SK-N-SH (cell line): ENCODE data around the gene DHRS12. TPM values are rescaled to one million over a fixed set of nuclear protein-coding genes. Genes with fewer than 3 reads are reported as not detected.

Experiments used
- CTCF ChIA-PET: fragments of 300-600, 350-600 bp; formaldehyde crosslinking; extraction: SDS; loops from one replicate; lab custom pipeline; 2021; lab: Yijun Ruan, JAX
- POLR2A ChIA-PET: fragments of 350-600 bp; sonication (Branson Sonifier 250); formaldehyde crosslinking; extraction: SDS; loops from one replicate; lab custom pipeline; 2020; ENCODE audit warnings: antibody characterized with exemption, inconsistent platforms; lab: Yijun Ruan, JAX
- DNase-seq: peaks from one replicate; pipeline ENCODE4 v3.0.0; 2012
- H2AFZ ChIP-seq: fragments of 200-600 bp; sonication (generic); 2 replicates; pipeline ENCODE4 v1.8.1; 2016; ENCODE audit warnings: antibody characterized with exemption, mild to moderate bottlenecking, low read depth
- H3F3A ChIP-seq: fragments of 200-600 bp; sonication (generic); replicated peaks from 2 replicates; pipeline ENCODE3; 2016; ENCODE audit warnings: antibody characterized with exemption, mild to moderate bottlenecking; ENCODE audit not compliant: insufficient read depth
- H3K27ac ChIP-seq, 2 experiments: fragments of 200-500 bp in 1 of 2; fragments of 200-600 bp in 1 of 2; sonication (Bioruptor generic) in 1 of 2; sonication (generic), shearing (Covaris generic) in 1 of 2; 2 replicates each; pipeline versions ENCODE4 v1.5.1 to v1.6.1; 2014 to 2016; ENCODE audit warnings: low read depth in 2 of 2, inconsistent platforms in 1 of 2, low read length in 1 of 2, mild to moderate bottlenecking in 1 of 2, mixed read lengths in 1 of 2
- H3K27me3 ChIP-seq: fragments of 200-600 bp; sonication (generic), shearing (Covaris generic); 2 replicates; pipeline ENCODE4 v1.6.1; 2016; ENCODE audit warnings: mixed run types; ENCODE audit not compliant: insufficient read depth
- H3K36me3 ChIP-seq, 2 experiments: fragments of 200-500 bp in 1 of 2; fragments of 200-600 bp in 1 of 2; sonication (Bioruptor generic) in 1 of 2; sonication (generic) in 1 of 2; replicated peaks in 1 of 2; 2 replicates each; pipeline versions ENCODE3 to v1.5.1; 2014 to 2016; ENCODE audit warnings: low read length in 1 of 2, mild to moderate bottlenecking in 1 of 2; ENCODE audit not compliant: insufficient read depth in 2 of 2, control insufficient read depth in 1 of 2
- H3K4me1 ChIP-seq, 2 experiments: fragments of 200-500 bp in 1 of 2; fragments of 200-600 bp in 1 of 2; sonication (Bioruptor generic) in 1 of 2; sonication (generic), shearing (Covaris generic) in 1 of 2; 2 replicates each; pipeline versions ENCODE4 v1.5.1 to v1.6.1; 2014 to 2016; ENCODE audit warnings: low read depth in 1 of 2, low read length in 1 of 2, mixed run types in 1 of 2; ENCODE audit not compliant: insufficient read depth in 2 of 2, control insufficient read depth in 1 of 2
- H3K4me2 ChIP-seq: fragments of 200-600 bp; sonication (generic), shearing (Covaris generic); 2 replicates; pipeline ENCODE4 v1.6.1; 2017; ENCODE audit warnings: mixed run types
- H3K4me3 ChIP-seq, 2 experiments: fragments of 200-500 bp in 1 of 2; fragments of 200-600 bp in 1 of 2; sonication (Bioruptor generic) in 1 of 2; sonication (generic), shearing (Covaris generic) in 1 of 2; 2 replicates each; pipeline versions ENCODE4 v1.5.1 to v1.8.1; 2014 to 2016; ENCODE audit warnings: low read depth in 2 of 2, inconsistent platforms in 1 of 2, low read length in 1 of 2, mild to moderate bottlenecking in 1 of 2, mixed read lengths in 1 of 2, moderate library complexity in 1 of 2
- H3K79me2 ChIP-seq: fragments of 200-600 bp; sonication (generic); 2 replicates; pipeline ENCODE4 v1.8.1; 2017; ENCODE audit warnings: mild to moderate bottlenecking; ENCODE audit not compliant: insufficient read depth
- H3K9ac ChIP-seq: fragments of 200-600 bp; sonication (generic); 2 replicates; pipeline ENCODE4 v1.6.1; 2017; ENCODE audit warnings: mixed run types
- H3K9me2 ChIP-seq: fragments of 200-600 bp; sonication (generic); 2 replicates; pipeline ENCODE4 v1.6.1; 2017; ENCODE audit warnings: mixed run types
- H3K9me3 ChIP-seq: fragments of 200-600 bp; sonication (generic); 2 replicates; pipeline ENCODE4 v1.6.1; 2017; ENCODE audit warnings: mixed run types, mild to moderate bottlenecking, moderate library complexity
- H4K20me1 ChIP-seq: fragments of 200-600 bp; sonication (generic); 2 replicates; pipeline ENCODE4 v1.6.1; 2017; ENCODE audit warnings: mild to moderate bottlenecking, mixed run types; ENCODE audit not compliant: insufficient read depth
- CHD2 ChIP-seq: fragments of 150-350 bp; IDR thresholded peaks from 2 replicates; pipeline ENCODE4 v1.6.1; 2018; ENCODE audit warnings: low read length; ENCODE audit not compliant: partially characterized antibody
- CTCF ChIP-seq: fragments of 200-600 bp; sonication (generic); IDR thresholded peaks from 2 replicates; pipeline ENCODE4 v1.6.1; 2017; ENCODE audit warnings: antibody characterized with exemption, mild to moderate bottlenecking, moderate library complexity
- EP300 ChIP-seq, 2 experiments: IDR thresholded peaks; 2 replicates each; pipeline versions ENCODE4 v1.4.0 to v1.6.1; 2012; ENCODE audit warnings: borderline replicate concordance in 1 of 2, low read depth in 1 of 2, low read length in 1 of 2
- EZH2phosphoT487 ChIP-seq: fragments of 200-600 bp; sonication (generic); IDR thresholded peaks from 2 replicates; pipeline ENCODE4 v1.6.1; 2017; ENCODE audit warnings: low read depth, mixed run types, mild to moderate bottlenecking, antibody characterized with exemption, moderate library complexity, borderline replicate concordance
- FOXM1 ChIP-seq: IDR thresholded peaks from 2 replicates; pipeline ENCODE4 v1.4.0; 2012; ENCODE audit warnings: low read depth, mild to moderate bottlenecking
- GATA2 ChIP-seq: sonication (generic); formaldehyde crosslinking; IDR thresholded peaks from 2 replicates; pipeline ENCODE4 v1.5.0; 2020; ENCODE audit warnings: mild to moderate bottlenecking, missing genetic modification reagents
- MAX ChIP-seq: IDR thresholded peaks from 2 replicates; pipeline ENCODE4 v1.4.0; 2012; ENCODE audit warnings: low read depth
- MXI1 ChIP-seq: IDR thresholded peaks from 2 replicates; pipeline ENCODE4 v1.6.1; 2012; ENCODE audit warnings: mild to moderate bottlenecking, low read depth, low read length, improper control_type of control experiment
- NRF1 ChIP-seq: IDR thresholded peaks from 2 replicates; pipeline ENCODE4 v1.6.1; 2012; ENCODE audit warnings: low read depth, mild to moderate bottlenecking, low read length
- PBX3 ChIP-seq: IDR thresholded peaks from 2 replicates; pipeline ENCODE4; 2012
- RCOR1 ChIP-seq: fragments of 150-350 bp; IDR thresholded peaks from 2 replicates; pipeline ENCODE4 v1.6.1; 2017; ENCODE audit warnings: antibody characterized with exemption, low read length
- REST ChIP-seq: IDR thresholded peaks from 2 replicates; pipeline ENCODE4 v1.6.1; 2012; ENCODE audit warnings: mild to moderate bottlenecking, low read depth, low read length, moderate library complexity
- RFX5 ChIP-seq: IDR thresholded peaks from 2 replicates; pipeline ENCODE4 v1.6.1; 2012; ENCODE audit warnings: mild to moderate bottlenecking, improper control_type of control experiment, low read length
- RXRA ChIP-seq: IDR thresholded peaks from 2 replicates; pipeline ENCODE4 v1.4.0; 2012; ENCODE audit warnings: low read depth, mild to moderate bottlenecking, borderline replicate concordance
- SMC3 ChIP-seq: IDR thresholded peaks from 2 replicates; pipeline ENCODE4 v1.6.1; 2012; ENCODE audit warnings: low read depth, low read length, improper control_type of control experiment
- USF1 ChIP-seq: IDR thresholded peaks from 2 replicates; pipeline ENCODE4 v1.4.0; 2012; ENCODE audit warnings: low read depth, borderline replicate concordance
- USF2 ChIP-seq: fragments of 150-350 bp; IDR thresholded peaks from 2 replicates; pipeline ENCODE4 v1.6.1; 2017; ENCODE audit warnings: antibody characterized with exemption, low read length, low read depth, borderline replicate concordance
- YY1 ChIP-seq: IDR thresholded peaks from 2 replicates; pipeline ENCODE4 v1.4.0; 2012; ENCODE audit warnings: low read depth, mild to moderate bottlenecking
- ZBTB33 ChIP-seq: IDR thresholded peaks from 2 replicates; pipeline ENCODE4 v1.4.0; 2012; ENCODE audit warnings: low read depth, borderline replicate concordance
- WGBS: methylation state at CpG from one replicate; pipeline ENCODE4 v1.1.6; 2017; ENCODE audit warnings: low lambda C conversion rate; 5-methylcytosine and 5-hydroxymethylcytosine counted together
- polyA plus RNA-seq, 3 experiments: library from polyadenylated mRNA; depleted of rRNA; stranded (reverse); fragments of >200 nt; gene quantifications; 2 replicates each; pipeline ENCODE4 v1.2.3, GENCODE V29; 2012

DHRS12 gene
- polyA plus RNA-seq, 1 of the 3 experiments (the other 2 are of a cell fraction), result 9.6 TPM

GRCh38 chr13:51794964-51795363, 9.0 kb downstream of the DHRS12 start:
- H3K27ac ChIP-seq, result no peak overlapping the region
- ChIA-PET POLR2A (interaction anchor here (0.6 to 1.1 kb wide), 3 partner anchors 9 to 353 kb away, joined by 3 to 4 read pairs (median 4); no protein-coding TSS in a partner anchor), CTCF (interaction anchor here (1.1 to 4.6 kb wide), 4 partner anchors 12 to 361 kb away, joined by 3 to 40 read pairs (median 7); no protein-coding TSS in a partner anchor)
- no peaks in the 10 kb centered on the region for H3K9me3 ChIP-seq
- no peak overlapping the region for H3K9ac ChIP-seq
- H2AFZ ChIP-seq, result no peak overlapping the region
- H3K4me1 ChIP-seq, result peaks cover 5 to 21% of the 10 kb centered on the region in 2 experiments; a peak in 3 of 4 replicates
- no peak for DNase-seq
- 68% methylated on average over 4 of the region's 4 CpGs for WGBS
- H3K36me3 ChIP-seq, result no peaks in the 10 kb centered on the region
- H3K4me3 ChIP-seq, result no peak overlapping the region
- H3K79me2 ChIP-seq, result no peaks in the 10 kb centered on the region
- no peaks in the 10 kb centered on the region for H3K27me3 ChIP-seq
- TF ChIP-seq REST, result no peak
- TF ChIP-seq SMC3, result no peak
- no peak for TF ChIP-seq YY1
- TF ChIP-seq MXI1, result no peak
- no peak for TF ChIP-seq CHD2
- TF ChIP-seq USF1, result no peak
- no peak for TF ChIP-seq EP300 (IDR thresholded peaks at IDR 0.05; ENCODE audit: borderline replicate concordance in 1 of 2, low read depth in 1 of 2, low read length in 1 of 2)
- TF ChIP-seq ZBTB33, result no peak
- TF ChIP-seq RFX5, result no peak
- no peak for TF ChIP-seq FOXM1
- no peak for TF ChIP-seq NRF1
- no peak for TF ChIP-seq RXRA
- no peak for TF ChIP-seq EZH2phosphoT487
- no peak for TF ChIP-seq GATA2 (CRISPR knock-in tag)
- TF ChIP-seq PBX3, result no peak
- TF ChIP-seq RCOR1, result no peak
- no peak for TF ChIP-seq MAX
- no peak for TF ChIP-seq USF2
- no peak for TF ChIP-seq CTCF
- no peaks in the 10 kb centered on the region for H3K9me2 ChIP-seq
- H3K4me2 ChIP-seq, result no peak overlapping the region
- H4K20me1 ChIP-seq, result no peaks in the 10 kb centered on the region
- H3F3A ChIP-seq, result peaks cover 8% of the 10 kb centered on the region
